SK-N-SH treated with all-trans-retinoic acid at 6 μM for 48 hours (cell line): ENCODE results near the gene DDX39B.

ENCODE experiments used
- ATAC-seq: fragments of 200-7000 bp; cut with Tn5 transposase; 3 replicates; pipeline ENCODE4 v1.9.1; 2020; ENCODE audit warnings: mild to moderate bottlenecking, moderate library complexity
- ARNTL ChIP-seq: fragments of 450-650 bp; formaldehyde crosslinking; IDR thresholded peaks from 2 replicates; pipeline ENCODE4 v1.5.0; 2020; ENCODE audit warnings: low read depth, mild to moderate bottlenecking, moderate library complexity, borderline replicate concordance
- BACH2 ChIP-seq: fragments of 250-450 bp; sonication (Bioruptor Pico); IDR thresholded peaks from 2 replicates; pipeline ENCODE4 v1.9.0; 2021; ENCODE audit warnings: mild to moderate bottlenecking, borderline replicate concordance
- CSDC2 ChIP-seq: fragments of 250-450 bp; sonication (Bioruptor Pico); IDR thresholded peaks from 2 replicates; pipeline ENCODE4 v1.5.0; 2020; ENCODE audit warnings: mild to moderate bottlenecking, moderate library complexity
- ESRRG ChIP-seq: fragments of 250-450 bp; sonication (Bioruptor Pico); IDR thresholded peaks from 2 replicates; pipeline ENCODE4 v1.6.1; 2021; ENCODE audit warnings: mild to moderate bottlenecking
- GLIS3 ChIP-seq: fragments of 250-450 bp; sonication (Bioruptor Pico); IDR thresholded peaks from 2 replicates; pipeline ENCODE4 v1.5.0; 2020; ENCODE audit warnings: mild to moderate bottlenecking, moderate library complexity
- OSR1 ChIP-seq: fragments of 250-450 bp; sonication (Bioruptor Pico); IDR thresholded peaks from 2 replicates; pipeline ENCODE4 v1.8.0; 2022; ENCODE audit warnings: moderate library complexity, mild to moderate bottlenecking, inconsistent platforms
- PPARA ChIP-seq: fragments of 250-450 bp; sonication (Bioruptor Pico); IDR thresholded peaks from 2 replicates; pipeline ENCODE4 v1.5.0; 2020; ENCODE audit warnings: mild to moderate bottlenecking, borderline replicate concordance
- RARB ChIP-seq: fragments of 250-450 bp; sonication (Bioruptor Pico); IDR thresholded peaks from 2 replicates; pipeline ENCODE4 v1.8.0; 2021; ENCODE audit warnings: mild to moderate bottlenecking, moderate library complexity
- SNAI2 ChIP-seq: fragments of 250-450 bp; sonication (Bioruptor Pico); IDR thresholded peaks from 2 replicates; pipeline ENCODE4 v1.5.0; 2020; ENCODE audit warnings: mild to moderate bottlenecking, moderate library complexity
- TCF4 ChIP-seq: fragments of 250-450 bp; sonication (Bioruptor Pico); IDR thresholded peaks from 2 replicates; pipeline ENCODE4 v1.8.0; 2021; ENCODE audit warnings: mild to moderate bottlenecking, moderate library complexity, borderline replicate concordance
- TOX ChIP-seq: fragments of 250-450 bp; sonication (Bioruptor Pico); IDR thresholded peaks from 2 replicates; pipeline ENCODE4 v1.8.0; 2021; ENCODE audit warnings: mild to moderate bottlenecking, moderate library complexity, borderline replicate concordance
- ZC3H10 ChIP-seq: fragments of 250-450 bp; sonication (Bioruptor Pico); IDR thresholded peaks from 2 replicates; pipeline ENCODE4 v1.5.1; 2021; ENCODE audit warnings: mild to moderate bottlenecking, moderate library complexity
- ZFP30 ChIP-seq: fragments of 450-650 bp; formaldehyde crosslinking; IDR thresholded peaks from 2 replicates; pipeline ENCODE4 v1.5.0; 2022; ENCODE audit warnings: mild to moderate bottlenecking, moderate library complexity
- ZNF565 ChIP-seq: fragments of 450-650 bp; formaldehyde crosslinking; conservative IDR thresholded peaks from 2 replicates; pipeline ENCODE4 v1.5.0; 2020; ENCODE audit warnings: low read depth, mild to moderate bottlenecking, moderate library complexity
- ZNF8 ChIP-seq: fragments of 450-650 bp; formaldehyde crosslinking; IDR thresholded peaks from 2 replicates; pipeline ENCODE4 v1.5.0; 2020; ENCODE audit warnings: mild to moderate bottlenecking, moderate library complexity
- TF ChIP-seq, protein P1 (sequence below): fragments of 250-450 bp; sonication (Bioruptor Pico); IDR thresholded peaks from 2 replicates; pipeline ENCODE4 v1.5.1; 2020; ENCODE audit warnings: low read depth, mild to moderate bottlenecking, moderate library complexity
- TF ChIP-seq, protein P2 (sequence below): fragments of 250-450 bp; sonication (Bioruptor Pico); IDR thresholded peaks from 2 replicates; pipeline ENCODE4 v1.5.1; 2021; ENCODE audit warnings: mild to moderate bottlenecking, moderate library complexity
- TF ChIP-seq, protein P3 (sequence below): fragments of 250-450 bp; sonication (Bioruptor Pico); IDR thresholded peaks from 2 replicates; pipeline ENCODE4 v1.8.0; 2020; ENCODE audit warnings: mild to moderate bottlenecking, moderate library complexity, borderline replicate concordance

Gene DDX39B

DNA sequence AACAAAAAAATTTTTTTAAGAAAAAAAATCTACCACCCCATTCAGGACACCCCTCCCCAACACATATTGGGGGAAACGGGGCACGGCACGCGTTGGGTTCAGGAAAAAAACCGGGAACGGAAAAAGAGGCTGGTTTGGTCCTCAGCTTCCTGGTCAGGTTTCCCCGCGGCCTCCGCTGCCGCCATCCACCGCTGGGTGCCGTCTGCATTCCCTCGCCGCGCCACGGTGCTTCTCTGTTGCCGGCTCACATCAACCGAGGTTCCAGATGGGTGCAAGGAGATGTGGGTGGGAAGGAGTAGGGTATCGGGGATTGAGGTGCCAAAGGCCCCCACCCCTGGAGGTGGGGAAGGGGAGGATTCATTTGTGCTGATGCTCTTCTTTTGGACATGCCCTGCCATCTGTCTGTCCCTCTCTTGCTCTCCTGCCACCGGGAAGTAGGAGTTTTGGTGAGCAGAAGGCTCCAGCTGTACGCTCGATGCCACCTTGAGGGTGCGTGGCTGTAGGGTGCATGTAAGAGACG is 7.2 kb downstream of the DDX39B start:
- TF ChIP-seq BACH2 (CRISPR knock-in tag) (no peak), PPARA (CRISPR knock-in tag) (no peak), OSR1 (CRISPR knock-in tag) (no peak), ZNF565 (CRISPR knock-in tag) (no peak)
- TF ChIP-seq, protein P1, sequence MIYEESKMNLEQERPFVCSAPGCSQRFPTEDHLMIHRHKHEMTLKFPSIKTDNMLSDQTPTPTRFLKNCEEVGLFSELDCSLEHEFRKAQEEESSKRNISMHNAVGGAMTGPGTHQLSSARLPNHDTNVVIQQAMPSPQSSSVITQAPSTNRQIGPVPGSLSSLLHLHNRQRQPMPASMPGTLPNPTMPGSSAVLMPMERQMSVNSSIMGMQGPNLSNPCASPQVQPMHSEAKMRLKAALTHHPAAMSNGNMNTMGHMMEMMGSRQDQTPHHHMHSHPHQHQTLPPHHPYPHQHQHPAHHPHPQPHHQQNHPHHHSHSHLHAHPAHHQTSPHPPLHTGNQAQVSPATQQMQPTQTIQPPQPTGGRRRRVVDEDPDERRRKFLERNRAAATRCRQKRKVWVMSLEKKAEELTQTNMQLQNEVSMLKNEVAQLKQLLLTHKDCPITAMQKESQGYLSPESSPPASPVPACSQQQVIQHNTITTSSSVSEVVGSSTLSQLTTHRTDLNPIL (CRISPR knock-in tag), result no peak
- TF ChIP-seq, protein P2, sequence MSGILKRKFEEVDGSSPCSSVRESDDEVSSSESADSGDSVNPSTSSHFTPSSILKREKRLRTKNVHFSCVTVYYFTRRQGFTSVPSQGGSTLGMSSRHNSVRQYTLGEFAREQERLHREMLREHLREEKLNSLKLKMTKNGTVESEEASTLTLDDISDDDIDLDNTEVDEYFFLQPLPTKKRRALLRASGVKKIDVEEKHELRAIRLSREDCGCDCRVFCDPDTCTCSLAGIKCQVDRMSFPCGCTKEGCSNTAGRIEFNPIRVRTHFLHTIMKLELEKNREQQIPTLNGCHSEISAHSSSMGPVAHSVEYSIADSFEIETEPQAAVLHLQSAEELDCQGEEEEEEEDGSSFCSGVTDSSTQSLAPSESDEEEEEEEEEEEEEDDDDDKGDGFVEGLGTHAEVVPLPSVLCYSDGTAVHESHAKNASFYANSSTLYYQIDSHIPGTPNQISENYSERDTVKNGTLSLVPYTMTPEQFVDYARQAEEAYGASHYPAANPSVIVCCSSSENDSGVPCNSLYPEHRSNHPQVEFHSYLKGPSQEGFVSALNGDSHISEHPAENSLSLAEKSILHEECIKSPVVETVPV (CRISPR knock-in tag), result no peak
- TF ChIP-seq, protein P3, sequence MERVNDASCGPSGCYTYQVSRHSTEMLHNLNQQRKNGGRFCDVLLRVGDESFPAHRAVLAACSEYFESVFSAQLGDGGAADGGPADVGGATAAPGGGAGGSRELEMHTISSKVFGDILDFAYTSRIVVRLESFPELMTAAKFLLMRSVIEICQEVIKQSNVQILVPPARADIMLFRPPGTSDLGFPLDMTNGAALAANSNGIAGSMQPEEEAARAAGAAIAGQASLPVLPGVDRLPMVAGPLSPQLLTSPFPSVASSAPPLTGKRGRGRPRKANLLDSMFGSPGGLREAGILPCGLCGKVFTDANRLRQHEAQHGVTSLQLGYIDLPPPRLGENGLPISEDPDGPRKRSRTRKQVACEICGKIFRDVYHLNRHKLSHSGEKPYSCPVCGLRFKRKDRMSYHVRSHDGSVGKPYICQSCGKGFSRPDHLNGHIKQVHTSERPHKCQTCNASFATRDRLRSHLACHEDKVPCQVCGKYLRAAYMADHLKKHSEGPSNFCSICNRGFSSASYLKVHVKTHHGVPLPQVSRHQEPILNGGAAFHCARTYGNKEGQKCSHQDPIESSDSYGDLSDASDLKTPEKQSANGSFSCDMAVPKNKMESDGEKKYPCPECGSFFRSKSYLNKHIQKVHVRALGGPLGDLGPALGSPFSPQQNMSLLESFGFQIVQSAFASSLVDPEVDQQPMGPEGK (CRISPR knock-in tag), result no peak
- no peak for ATAC-seq

DNA sequence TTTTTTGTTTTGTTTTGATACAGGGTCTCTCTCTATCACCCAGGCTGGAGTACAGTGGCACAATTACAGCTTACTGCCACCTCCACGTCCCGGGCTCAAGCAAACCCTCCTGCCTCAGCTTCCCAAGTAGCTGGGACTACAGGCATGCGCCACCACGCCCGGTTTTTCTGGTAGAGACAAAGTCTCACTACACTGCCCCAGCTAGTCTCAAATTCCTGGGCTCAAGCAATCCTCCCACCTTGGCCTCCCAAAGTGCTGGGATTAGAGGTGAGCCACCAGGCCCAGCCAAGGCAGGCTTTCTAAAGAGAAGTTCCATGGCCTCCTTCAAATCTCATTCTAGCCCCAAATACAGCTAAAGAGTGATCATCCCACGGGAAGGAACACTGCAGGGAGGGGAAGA is 7.8 kb downstream of the DDX39B start:
- TF ChIP-seq ZNF565 (CRISPR knock-in tag) (no peak), ESRRG (CRISPR knock-in tag) (no peak), PPARA (CRISPR knock-in tag) (no peak), TCF4 (no peak), ARNTL (no peak), GLIS3 (CRISPR knock-in tag) (no peak), ZC3H10 (no peak), ZFP30 (no peak), CSDC2 (no peak), SNAI2 (no peak), ZNF8 (CRISPR knock-in tag) (no peak), TOX (CRISPR knock-in tag) (no peak)
- TF ChIP-seq, protein P2 (CRISPR knock-in tag), result no peak
- TF ChIP-seq, all 23 proteins: peak for 0
- ATAC-seq, result no peak

DNA sequence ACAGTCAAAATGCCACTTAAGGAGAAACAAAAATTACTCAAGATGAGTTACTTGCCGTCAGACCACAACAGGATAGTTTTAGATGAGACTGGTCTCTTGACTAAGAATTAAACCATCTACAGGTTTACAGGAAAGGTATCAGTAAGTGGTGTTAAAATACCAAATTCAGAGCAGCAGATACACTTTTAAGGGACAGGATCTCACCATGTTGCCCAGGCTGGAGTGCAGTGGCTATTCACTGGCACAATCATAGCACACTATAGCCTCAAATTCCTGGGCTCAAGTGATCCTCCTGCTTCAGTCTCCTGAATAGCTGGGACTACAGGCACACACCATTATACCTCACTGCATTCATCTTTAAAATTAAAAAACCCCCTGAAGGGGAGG is 8.4 kb downstream of the DDX39B start:
- no peak for ATAC-seq
- TF ChIP-seq, protein P2 (CRISPR knock-in tag), result no peak
- TF ChIP-seq ZNF8 (CRISPR knock-in tag), result no peak
- no peak for TF ChIP-seq ZC3H10
- no peak for TF ChIP-seq RARB (CRISPR knock-in tag)
- TF ChIP-seq OSR1 (CRISPR knock-in tag), result no peak
- TF ChIP-seq, protein P1 (CRISPR knock-in tag), result no peak
- TF ChIP-seq TOX (CRISPR knock-in tag), result no peak
- TF ChIP-seq ARNTL, result no peak
- no peak for TF ChIP-seq ZNF565 (CRISPR knock-in tag)
- no peak for TF ChIP-seq ESRRG (CRISPR knock-in tag)
- TF ChIP-seq, all 23 proteins: peak for 0
